ENCODE data around the gene KIAA1191.
A peak's percentile ranks its signal among the peaks of the same experiment; 100 is the strongest.

Gene KIAA1191

DNA sequence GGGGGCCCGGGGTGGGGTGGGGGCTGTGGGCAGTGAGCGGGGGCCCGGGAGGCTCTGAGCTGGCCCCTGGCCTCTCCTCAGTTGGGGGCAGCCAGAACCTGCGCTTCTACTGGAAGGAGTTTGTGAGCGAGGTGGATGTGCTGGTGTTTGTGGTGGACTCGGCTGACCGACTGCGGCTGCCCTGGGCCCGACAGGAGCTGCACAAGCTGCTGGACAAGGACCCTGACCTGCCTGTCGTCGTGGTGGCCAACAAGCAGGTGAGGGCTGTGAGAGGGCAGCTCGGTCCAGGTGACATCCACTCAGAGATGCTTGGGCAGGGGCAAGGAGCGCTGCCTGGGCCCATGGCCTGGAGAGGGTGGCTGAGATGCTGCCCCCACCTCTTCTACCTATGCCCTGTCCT is 7.2 kb upstream of the KIAA1191 start:
- ChIA-PET CTCF (no interaction called here), POLR2A (no interaction called here)
- no peak for TF ChIP-seq CTCF (IDR thresholded peaks at IDR 0.05; ENCODE audit: control extremely low read depth, extremely low read depth, low read depth, missing control alignments)
- no peak for DNase-seq (ENCODE audit: extremely low spot score)

GRCh38 chr5:176366232-176366894 is 4.8 kb upstream of the KIAA1191 start:
- DNase-seq (ENCODE audit: extremely low spot score), result no peak
- TF ChIP-seq CTCF (IDR thresholded peaks at IDR 0.05; ENCODE audit: control extremely low read depth, extremely low read depth, low read depth, missing control alignments), result no peak
- ChIA-PET CTCF (interaction anchor here (1.2 kb wide), 1 partner anchor 11 kb away, joined by 3 read pairs; no protein-coding TSS in a partner anchor), POLR2A (no interaction called here)

- DNase-seq (ENCODE audit: extremely low spot score), result peak; percentile 81
- ChIA-PET CTCF (interaction anchor here (1.2 kb wide), 1 partner anchor 12 kb away, joined by 3 read pairs; no protein-coding TSS in a partner anchor), POLR2A (no interaction called here)
- no peak for TF ChIP-seq CTCF (IDR thresholded peaks at IDR 0.05; ENCODE audit: control extremely low read depth, extremely low read depth, low read depth, missing control alignments)
These were observed 4.0 kb upstream of the KIAA1191 start, which contains the start of gene ARL10 for GRCh38 chr5:176365351-176366231. Gene ARL10, plus strand, starts transcription at chr5:176365487. Its CDS starts 77 bp downstream, at chr5:176365564.

DNA sequence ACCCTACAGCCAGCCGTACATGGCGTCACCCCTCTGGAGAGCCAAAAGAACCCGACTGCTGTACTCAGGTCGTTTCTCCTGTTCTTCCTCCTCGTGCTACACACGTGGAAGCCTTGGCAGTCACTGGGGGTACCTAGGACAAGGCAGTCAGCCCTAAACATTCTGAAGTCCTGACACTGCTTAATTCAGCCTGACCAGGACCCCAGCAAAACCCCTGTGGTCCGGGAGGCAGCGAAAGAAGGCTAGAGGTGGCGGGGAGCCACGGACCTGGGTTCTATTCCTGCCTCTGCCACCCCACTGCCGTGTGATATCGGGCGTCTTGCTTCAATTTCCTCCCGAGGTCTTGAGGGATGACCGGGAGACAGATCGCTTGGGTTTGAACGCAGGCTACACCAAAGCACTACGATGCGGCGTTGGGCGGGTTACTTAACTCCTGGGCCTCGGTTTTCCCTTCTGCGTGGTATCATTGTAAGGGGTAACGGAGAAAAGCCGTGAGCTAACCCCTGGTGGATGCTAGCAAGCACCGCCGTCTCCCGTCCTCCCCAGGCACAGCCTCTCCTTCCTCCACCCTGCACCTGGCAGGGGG is 3.3 kb upstream of the KIAA1191 start:
- CTCF ChIA-PET, result interaction anchor here (1.2 kb wide), 1 partner anchor 13 kb away, joined by 3 read pairs; no protein-coding TSS in a partner anchor

DNA sequence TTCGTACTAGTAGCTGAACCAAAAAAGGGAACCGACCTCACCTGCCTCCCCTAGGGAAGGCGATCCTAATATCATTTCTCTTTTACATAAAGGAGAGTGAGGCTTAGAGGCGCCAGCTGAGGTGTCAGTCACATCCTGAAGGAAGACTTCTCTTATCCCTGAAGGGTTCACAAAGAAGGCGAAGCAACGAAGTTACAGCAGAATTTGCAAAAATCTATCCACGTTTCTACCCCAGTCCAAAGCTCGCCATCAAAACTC is 598 bp upstream of the KIAA1191 start:
- ChIA-PET POLR2A (interaction anchor here (0.8 to 3.0 kb wide), 5 partner anchors 9 to 26 kb away, joined by 3 to 34 read pairs (median 6); partner anchors contain the start of genes HIGD2A and NOP16), CTCF (interaction anchor here (1.5 to 1.8 kb wide), 3 partner anchors 24 to 181 kb away, joined by 3 to 4 read pairs (median 4); partner anchors contain the start of gene FAF2)
- no peak for TF ChIP-seq CTCF (IDR thresholded peaks at IDR 0.05; ENCODE audit: control extremely low read depth, extremely low read depth, low read depth, missing control alignments)
- no peak for DNase-seq (ENCODE audit: extremely low spot score)

More for the DNA sequence above, 3.3 kb upstream of the KIAA1191 start:
- POLR2A ChIA-PET, result no interaction called here
- no peak for DNase-seq (ENCODE audit: extremely low spot score)
- no peak for TF ChIP-seq CTCF (IDR thresholded peaks at IDR 0.05; ENCODE audit: control extremely low read depth, extremely low read depth, low read depth, missing control alignments)

DNA sequence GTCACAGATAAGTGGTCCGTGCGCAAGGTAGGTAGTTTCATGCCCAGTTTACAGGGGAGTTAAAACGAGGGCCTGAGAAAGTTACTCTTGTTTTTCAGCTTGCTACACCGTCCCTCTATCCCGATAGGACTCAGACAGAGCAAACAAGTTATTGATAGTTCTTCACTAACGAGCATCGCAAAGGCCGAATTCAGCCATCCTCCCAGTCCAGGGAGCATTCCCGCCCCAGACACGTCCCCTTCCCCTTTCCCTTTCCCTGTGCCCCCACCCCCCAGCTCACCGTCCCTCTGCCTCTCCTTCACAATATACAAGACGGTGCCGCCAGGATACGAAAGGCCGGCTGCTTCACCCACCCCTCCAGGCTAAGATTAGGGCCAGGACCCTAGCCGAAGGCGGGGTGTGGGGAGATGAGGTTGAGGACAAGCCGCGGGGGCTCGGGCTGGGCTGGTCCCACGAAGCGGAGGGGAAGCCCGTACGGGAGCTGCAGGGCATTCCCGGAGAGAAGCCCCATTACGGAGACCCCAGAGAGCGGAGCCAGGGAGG is 599 bp downstream of the KIAA1191 start:
- TF ChIP-seq CTCF (IDR thresholded peaks at IDR 0.05; ENCODE audit: control extremely low read depth, extremely low read depth, low read depth, missing control alignments), result no peak
- ChIA-PET POLR2A (interaction anchor here (0.6 to 3.0 kb wide), 9 partner anchors 9 to 1002 kb away, joined by 3 to 34 read pairs (median 5); partner anchors contain the start of genes HIGD2A and NOP16), CTCF (interaction anchor here (1.2 to 1.8 kb wide), 2 partner anchors 9 to 26 kb away, joined by 3 to 4 read pairs; no protein-coding TSS in a partner anchor)
- no peak for DNase-seq (ENCODE audit: extremely low spot score)

Measured in GM10248 (cell line).